Stomach (tissue), 9 donors: ENCODE measurements around the gene DYNC1I1. TPM values are rescaled to one million over a fixed set of nuclear protein-coding genes. Genes with fewer than 3 reads are reported as not detected.
A peak's percentile ranks its signal among the peaks of the same experiment; 100 is the strongest.

Source experiments
- DNase-seq, 2 donors: peaks; one replicate each; pipeline versions ENCODE4 v3.0.0 to v3.0.0-alpha.2; 2013 to 2019
- H3K27ac ChIP-seq, 5 donors: fragments of 200-600 bp in 4 of 5; sonication (generic) in 4 of 5; one replicate each; pipeline ENCODE4 v1.5.1; 2013 to 2019; ENCODE audit warnings: mild to moderate bottlenecking in 1 of 5, moderate library complexity in 1 of 5
- H3K27me3 ChIP-seq, 3 donors: fragments of 200-600 bp; sonication (generic); one replicate each; pipeline ENCODE4 v1.5.1; 2017 to 2019; ENCODE audit warnings: mixed run types in 1 of 3
- H3K36me3 ChIP-seq, 4 donors: fragments of 200-600 bp; sonication (generic); 1 replicate in 3 of 4; 2 replicates in 1 of 4; pipeline ENCODE4 v1.5.1; 2016 to 2019
- H3K4me1 ChIP-seq, 4 donors: fragments of 200-600 bp; sonication (generic); one replicate each; pipeline ENCODE4 v1.5.1; 2016 to 2019
- H3K4me3 ChIP-seq, 4 donors: fragments of 200-600 bp; sonication (generic) in 3 of 4; one replicate each; pipeline ENCODE4 v1.5.1; 2016 to 2019; ENCODE audit warnings: mild to moderate bottlenecking in 1 of 4
- H3K9me3 ChIP-seq, 4 donors: fragments of 200-600 bp; sonication (generic); one replicate each; pipeline ENCODE4 v1.5.1; 2016 to 2019
- EP300 ChIP-seq: sonication (generic); formaldehyde crosslinking; IDR thresholded peaks from one replicate; pipeline ENCODE4 v1.6.1; 2017; ENCODE audit warnings: antibody characterized with exemption
- POLR2A ChIP-seq, 4 donors: fragments of 450-650 bp; IDR thresholded peaks; one replicate each; pipeline ENCODE4 v1.6.1; 2016; ENCODE audit warnings: antibody characterized with exemption in 4 of 4, control low read depth in 2 of 4, mild to moderate bottlenecking in 1 of 4, moderate library complexity in 1 of 4
- POLR2AphosphoS5 ChIP-seq, 3 donors: sonication (generic); formaldehyde crosslinking; IDR thresholded peaks; one replicate each; pipeline ENCODE4 v1.6.1; 2016; ENCODE audit warnings: antibody characterized with exemption in 3 of 3
- WGBS, 5 donors: extraction: QIAGEN DNeasy Blood & Tissue Kit in 3 of 5; methylation state at CpG; one replicate each; pipeline versions ENCODE4 v1.1.5 to v1.1.7; 2013 to 2018; 5-methylcytosine and 5-hydroxymethylcytosine counted together
- intact Hi-C: fragments of 100-400 bp; cut with DNase I; formaldehyde crosslinking; loops from one replicate; pipeline ENCODE4 v1.15.1; 2023; ENCODE audit warnings: low total_unique reads
- polyA plus RNA-seq, 3 donors: library from polyadenylated mRNA; stranded (reverse); fragments of 200-250 nt; gene quantifications; one replicate each; pipeline ENCODE4 v1.2.3, GENCODE V29; 2013
- total RNA-seq, 5 donors: library from RNA; depleted of rRNA; stranded (reverse); fragments of >200 nt; gene quantifications; one replicate each; pipeline versions ENCODE4 v1.1.0 to v1.2.3, GENCODE V29; 2014 to 2016
- TF ChIP-seq, protein P1 (sequence below), 7 experiments: fragments of 450-650 bp in 4 of 7; fragments of 200-600 bp in 3 of 7; sonication (generic) in 3 of 7; IDR thresholded peaks; one replicate each; pipeline ENCODE4 v1.5.1; 2016 to 2019; ENCODE audit warnings: antibody characterized with exemption in 7 of 7, control low read depth in 2 of 7, mild to moderate bottlenecking in 1 of 7
- donor health status: healthy with polysubstance abuse.
- donor health status: Bipolar disorder and iron deficiency.
- donor health status: healthy.

The DYNC1I1 gene
- total and polyA plus RNA-seq, 8 donors, result 0.93 to 69.4 (median 5.3) TPM

DNA sequence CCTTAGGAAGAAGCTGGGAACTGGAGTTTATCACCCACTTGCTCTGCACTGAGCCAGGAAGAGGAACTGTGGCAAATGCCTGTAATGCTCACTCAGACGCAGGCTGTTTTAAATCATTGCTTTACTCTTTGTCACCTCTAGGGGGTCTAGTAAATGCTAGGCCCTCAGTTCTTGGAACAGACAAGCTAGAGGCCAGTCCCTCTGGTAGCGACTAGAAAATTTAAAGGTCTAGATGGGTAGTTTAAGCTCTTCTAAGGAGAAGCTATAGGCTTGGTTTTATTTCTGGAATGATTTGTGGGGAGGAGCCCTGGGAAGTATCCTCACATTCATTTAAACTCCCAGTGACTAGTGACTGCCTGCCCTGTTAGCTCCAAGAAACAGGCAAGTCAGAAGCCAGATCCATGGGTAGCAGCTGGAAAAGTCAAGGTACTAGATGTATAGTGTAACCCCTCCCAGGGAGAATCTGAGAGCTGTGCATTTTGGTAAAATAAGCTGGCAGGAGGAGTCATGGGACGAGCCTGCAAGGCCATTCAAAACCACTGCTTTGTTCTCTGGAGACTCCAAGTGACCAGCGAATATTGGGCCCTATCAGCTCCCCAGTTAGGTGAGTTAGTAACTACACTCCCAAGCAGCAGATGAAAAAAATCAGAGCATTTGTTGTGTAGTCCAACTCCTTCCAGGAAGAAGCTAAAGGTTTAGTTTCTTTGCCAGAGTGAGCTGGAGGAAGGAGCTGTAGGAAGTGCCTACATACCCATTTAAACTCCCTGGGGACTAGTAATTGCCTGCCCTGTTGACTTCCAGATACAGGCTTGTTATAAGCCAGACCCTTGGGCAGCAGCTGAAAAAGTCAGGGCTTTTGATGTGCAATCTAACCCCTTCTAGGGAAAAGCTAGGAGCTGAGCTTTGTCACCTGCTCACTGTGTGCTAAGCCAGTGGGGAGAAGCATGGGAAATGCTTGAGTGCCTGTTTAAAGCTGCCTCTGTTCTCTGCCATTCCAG lies 68.9 kb downstream of the DYNC1I1 start:
- TF ChIP-seq POLR2A (IDR thresholded peaks at IDR 0.05) (no peak), POLR2AphosphoS5 (IDR thresholded peaks at IDR 0.05) (no peak), EP300 (no peak)
- TF ChIP-seq, protein P1, sequence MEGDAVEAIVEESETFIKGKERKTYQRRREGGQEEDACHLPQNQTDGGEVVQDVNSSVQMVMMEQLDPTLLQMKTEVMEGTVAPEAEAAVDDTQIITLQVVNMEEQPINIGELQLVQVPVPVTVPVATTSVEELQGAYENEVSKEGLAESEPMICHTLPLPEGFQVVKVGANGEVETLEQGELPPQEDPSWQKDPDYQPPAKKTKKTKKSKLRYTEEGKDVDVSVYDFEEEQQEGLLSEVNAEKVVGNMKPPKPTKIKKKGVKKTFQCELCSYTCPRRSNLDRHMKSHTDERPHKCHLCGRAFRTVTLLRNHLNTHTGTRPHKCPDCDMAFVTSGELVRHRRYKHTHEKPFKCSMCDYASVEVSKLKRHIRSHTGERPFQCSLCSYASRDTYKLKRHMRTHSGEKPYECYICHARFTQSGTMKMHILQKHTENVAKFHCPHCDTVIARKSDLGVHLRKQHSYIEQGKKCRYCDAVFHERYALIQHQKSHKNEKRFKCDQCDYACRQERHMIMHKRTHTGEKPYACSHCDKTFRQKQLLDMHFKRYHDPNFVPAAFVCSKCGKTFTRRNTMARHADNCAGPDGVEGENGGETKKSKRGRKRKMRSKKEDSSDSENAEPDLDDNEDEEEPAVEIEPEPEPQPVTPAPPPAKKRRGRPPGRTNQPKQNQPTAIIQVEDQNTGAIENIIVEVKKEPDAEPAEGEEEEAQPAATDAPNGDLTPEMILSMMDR (IDR thresholded peaks at IDR 0.05), result no peak
- 56 to 79% (median 72%) methylated on average over 4 of the region's 4 CpGs for WGBS, 5 donors
- H3K27ac ChIP-seq, result no peak overlapping the region
- peak in 1 of 2 donors; percentile 3 for DNase-seq
- peaks cover 0 to 7% (median 6%) of the 10 kb centered on the region in 4 donors for H3K9me3 ChIP-seq
- H3K4me3 ChIP-seq, result no peak overlapping the region
- no peaks in the 10 kb centered on the region for H3K27me3 ChIP-seq
- H3K4me1 ChIP-seq, result no peaks in the 10 kb centered on the region
- no peaks in the 10 kb centered on the region for H3K36me3 ChIP-seq
- intact Hi-C loops, result no loop called here

- Histone ChIP-seq H3K4me3 (no peak overlapping the region), H3K36me3 (no peaks in the 10 kb centered on the region), H3K4me1 (no peaks in the 10 kb centered on the region), H3K27me3 (no peaks in the 10 kb centered on the region), H3K27ac (no peak overlapping the region), H3K9me3 (peaks cover 0 to 7% (median under 1%) of the 10 kb centered on the region in 4 donors)
- 65 to 75% (median 69%) methylated on average over 2 of the region's 2 CpGs for WGBS, 5 donors
- no peak for TF ChIP-seq EP300
- TF ChIP-seq POLR2A (IDR thresholded peaks at IDR 0.05), result no peak
- DNase-seq, result no peak
- intact Hi-C loops, result no loop called here
These were observed 70.9 kb downstream of the DYNC1I1 start for GRCh38 chr7:95843286-95843685.

DNA sequence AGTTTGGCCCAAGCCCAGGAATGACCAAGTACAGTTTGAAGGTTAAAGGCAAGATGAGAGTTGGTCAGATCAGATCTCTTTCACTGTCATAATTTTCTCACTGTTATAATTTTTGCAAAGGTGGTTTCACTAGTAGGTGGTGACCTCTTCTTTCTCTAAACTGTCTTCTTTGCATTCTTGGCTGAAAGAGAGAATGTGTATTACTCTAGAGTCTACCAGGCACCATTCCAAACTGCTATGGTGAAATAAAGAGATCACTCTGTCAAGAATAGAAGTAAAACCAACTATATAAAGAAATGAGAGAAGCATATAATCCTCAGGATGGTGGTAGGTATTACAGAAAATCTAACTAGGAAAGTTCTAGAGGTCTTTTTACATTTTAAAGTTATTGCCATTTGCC lies 72.7 kb downstream of the DYNC1I1 start:
- DNase-seq, result no peak
- Histone ChIP-seq H3K27ac (no peak overlapping the region), H3K27me3 (no peaks in the 10 kb centered on the region), H3K4me3 (no peak overlapping the region), H3K9me3 (peaks cover 0 to 3% (median 0%) of the 10 kb centered on the region in 4 donors), H3K4me1 (no peaks in the 10 kb centered on the region), H3K36me3 (no peaks in the 10 kb centered on the region)
- intact Hi-C loops, result no loop called here
- TF ChIP-seq POLR2AphosphoS5 (IDR thresholded peaks at IDR 0.05), result no peak
- no peak for TF ChIP-seq POLR2A (IDR thresholded peaks at IDR 0.05)
- no peak for TF ChIP-seq EP300
- TF ChIP-seq, protein P1 (IDR thresholded peaks at IDR 0.05), result no peak

DNA sequence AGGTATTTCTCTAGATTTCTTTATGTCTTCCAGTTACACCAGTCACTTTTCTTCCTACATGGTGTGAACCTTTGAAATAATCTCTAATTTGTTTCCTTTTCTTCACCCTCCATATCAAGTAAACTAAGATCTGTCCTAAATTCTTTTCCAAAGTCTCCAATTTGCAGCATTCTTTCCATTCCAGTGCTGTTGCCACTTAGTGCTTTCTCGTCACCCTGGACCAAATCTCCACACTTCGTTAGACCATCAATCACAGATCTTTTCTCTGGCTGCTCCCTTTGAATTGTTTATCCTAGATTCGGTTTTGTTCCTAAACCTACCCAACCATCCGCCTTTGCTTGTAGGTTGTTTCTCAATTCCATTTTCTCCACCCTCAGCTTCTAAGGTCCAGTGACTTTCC lies 74.7 kb downstream of the DYNC1I1 start:
- H3K9me3 ChIP-seq, result no peaks in the 10 kb centered on the region
- no peaks in the 10 kb centered on the region for H3K4me1 ChIP-seq
- no peak overlapping the region for H3K4me3 ChIP-seq
- 34 to 39% (median 37%) methylated on average over 4 of the region's 4 CpGs for WGBS, 5 donors
- no peaks in the 10 kb centered on the region for H3K27me3 ChIP-seq
- TF ChIP-seq POLR2A (IDR thresholded peaks at IDR 0.05) (no peak), POLR2AphosphoS5 (IDR thresholded peaks at IDR 0.05) (no peak), EP300 (no peak)
- no peak overlapping the region for H3K27ac ChIP-seq
- H3K36me3 ChIP-seq, result no peaks in the 10 kb centered on the region
- no peak for DNase-seq
- intact Hi-C loops, result no loop called here

DNA sequence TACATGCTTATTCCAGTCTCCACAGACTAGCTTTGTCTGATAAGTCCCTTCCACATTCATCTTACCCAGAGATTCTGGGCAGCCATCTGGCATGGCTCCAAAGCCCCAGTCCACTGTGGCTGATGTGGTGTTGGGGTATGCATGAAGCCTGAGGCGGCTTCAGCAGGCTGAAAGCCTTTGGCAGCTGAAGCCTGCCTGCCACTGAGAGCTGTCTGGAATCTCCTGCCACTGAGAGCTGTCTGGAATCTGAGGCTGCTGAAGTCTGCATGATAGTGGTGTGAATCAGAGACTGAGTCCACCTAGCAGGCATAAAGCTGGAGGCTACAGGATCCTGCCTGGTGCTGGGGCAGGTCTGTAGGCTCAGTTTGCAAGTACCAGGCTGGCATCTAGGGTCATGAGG lies 87.1 kb downstream of the DYNC1I1 start:
- WGBS, 5 donors, result 67 to 83% (median 81%) methylated on average over 1 of the region's 1 CpG
- peaks cover 0 to 3% (median 0%) of the 10 kb centered on the region in 4 donors for H3K36me3 ChIP-seq
- H3K4me3 ChIP-seq, result no peak overlapping the region
- DNase-seq, result no peak
- H3K9me3 ChIP-seq, result peaks cover 0 to 9% (median 0%) of the 10 kb centered on the region in 4 donors
- no peaks in the 10 kb centered on the region for H3K27me3 ChIP-seq
- no peak overlapping the region for H3K27ac ChIP-seq
- intact Hi-C loops, result no loop called here
- TF ChIP-seq EP300 (no peak), POLR2A (IDR thresholded peaks at IDR 0.05) (no peak), POLR2AphosphoS5 (IDR thresholded peaks at IDR 0.05) (no peak)
- TF ChIP-seq, protein P1 (IDR thresholded peaks at IDR 0.05), result no peak
- no peaks in the 10 kb centered on the region for H3K4me1 ChIP-seq
